IMR-90 (cell line): Measurements from ENCODE around the gene VPS37C. TPM values are rescaled to one million over a fixed set of nuclear protein-coding genes. Genes with fewer than 3 reads are reported as not detected.

Experiments used
- ATAC-seq: fragments of 200-7000 bp; cut with Tn5 transposase; 2 replicates; pipeline ENCODE4 v1.9.1; 2020; ENCODE audit warnings: low read depth, mild to moderate bottlenecking, moderate library complexity
- BruUV-seq: library from RNA; stranded (reverse); fragments of 400-500 nt; replicated peaks from 2 replicates; lab custom pipeline; 2021; lab: Mats Ljungman, UMichigan
- CTCF ChIA-PET: fragments of 300-600 bp; formaldehyde crosslinking; extraction: SDS; loops from one replicate; lab custom pipeline; 2021; ENCODE audit warnings: antibody characterized with exemption; lab: Yijun Ruan, JAX
- POLR2A ChIA-PET: fragments of 300-600 bp; sonication (Branson Sonifier 250); formaldehyde crosslinking; loops from one replicate; lab custom pipeline; 2022; ENCODE audit warnings: antibody characterized with exemption; ENCODE audit not compliant: unreplicated experiment; lab: Charles Lee
- DNase-seq: peaks from one replicate; pipeline ENCODE4 v3.0.0; 2013
- H2AFZ ChIP-seq: replicated peaks from 2 replicates; pipeline ENCODE3; 2013; ENCODE audit warnings: low read length, mild to moderate bottlenecking; ENCODE audit not compliant: poor library complexity
- H2AK5ac ChIP-seq: 2 replicates; pipeline ENCODE4 v1.6.1; 2013; ENCODE audit warnings: low read depth, low read length, inconsistent platforms
- H2AK9ac ChIP-seq: replicated peaks from 2 replicates; pipeline ENCODE3; 2013; ENCODE audit warnings: mild to moderate bottlenecking, low read depth, low read length, moderate library complexity; ENCODE audit not compliant: poor library complexity
- H2BK120ac ChIP-seq: 2 replicates; pipeline ENCODE4 v1.6.1; 2013; ENCODE audit warnings: low read depth, low read length, inconsistent platforms
- H2BK15ac ChIP-seq: 3 replicates; pipeline ENCODE4 v1.6.1; 2013; ENCODE audit warnings: low read depth, low read length, inconsistent platforms
- H2BK20ac ChIP-seq: 2 replicates; pipeline ENCODE4 v1.6.1; 2013; ENCODE audit warnings: low read depth, mild to moderate bottlenecking, inconsistent platforms, low read length, moderate library complexity
- H2BK5ac ChIP-seq: 2 replicates; pipeline ENCODE4 v1.6.1; 2013; ENCODE audit warnings: mild to moderate bottlenecking, low read depth, low read length, inconsistent platforms; ENCODE audit not compliant: poor library complexity, severe bottlenecking
- H3K14ac ChIP-seq: replicated peaks from 2 replicates; pipeline ENCODE4 v1.6.1; 2013; ENCODE audit warnings: low read depth, low read length, inconsistent platforms
- H3K18ac ChIP-seq: 2 replicates; pipeline ENCODE4 v1.6.1; 2013; ENCODE audit warnings: low read depth, low read length, control low read depth
- H3K23ac ChIP-seq: 2 replicates; pipeline ENCODE4 v1.6.1; 2013; ENCODE audit warnings: low read depth, low read length, inconsistent platforms
- H3K27ac ChIP-seq: 2 replicates; pipeline ENCODE4 v1.5.1; 2013; ENCODE audit warnings: mild to moderate bottlenecking, control low read depth, low read length; ENCODE audit not compliant: insufficient read depth
- H3K27me3 ChIP-seq: 2 replicates; pipeline ENCODE4 v1.6.1; 2013; ENCODE audit warnings: low read length; ENCODE audit not compliant: control insufficient read depth, insufficient read depth
- H3K36me3 ChIP-seq: 2 replicates; pipeline ENCODE4 v1.6.1; 2013; ENCODE audit warnings: low read length, mixed read lengths; ENCODE audit not compliant: control insufficient read depth, insufficient read depth
- H3K4ac ChIP-seq: 2 replicates; pipeline ENCODE4 v1.6.1; 2013; ENCODE audit warnings: low read depth, low read length, inconsistent platforms
- H3K4me1 ChIP-seq: 2 replicates; pipeline ENCODE4 v1.6.1; 2013; ENCODE audit warnings: low read length, mixed read lengths; ENCODE audit not compliant: control insufficient read depth, insufficient read depth
- H3K4me2 ChIP-seq: 2 replicates; pipeline ENCODE4 v1.6.1; 2013; ENCODE audit warnings: low read depth, mild to moderate bottlenecking, control low read depth, low read length, moderate library complexity
- H3K4me3 ChIP-seq: 2 replicates; pipeline ENCODE4 v1.5.1; 2013; ENCODE audit warnings: low read depth, mild to moderate bottlenecking, control low read depth, low read length, moderate library complexity; ENCODE audit not compliant: insufficient read depth
- H3K56ac ChIP-seq: 2 replicates; pipeline ENCODE4 v1.6.1; 2013; ENCODE audit warnings: low read length, inconsistent platforms; ENCODE audit not compliant: insufficient read depth; ENCODE audit errors: extremely low read depth
- H3K79me1 ChIP-seq, 2 experiments: 2 replicates each; pipeline ENCODE4 v1.6.1; 2013; ENCODE audit warnings: low read length in 2 of 2, inconsistent platforms in 1 of 2, low read depth in 1 of 2
- H3K9ac ChIP-seq: 2 replicates; pipeline ENCODE4 v1.6.1; 2013; ENCODE audit warnings: low read depth, low read length, control low read depth
- H3K9me1 ChIP-seq: 2 replicates; pipeline ENCODE4 v1.6.1; 2013; ENCODE audit warnings: low read length, inconsistent platforms; ENCODE audit not compliant: insufficient read depth
- H3K9me3 ChIP-seq: 2 replicates; pipeline ENCODE4 v1.6.1; 2013; ENCODE audit warnings: low read length; ENCODE audit not compliant: control insufficient read depth, insufficient read depth
- H4K20me1 ChIP-seq: 2 replicates; pipeline ENCODE4 v1.6.1; 2013; ENCODE audit warnings: low read length, inconsistent platforms; ENCODE audit not compliant: insufficient read depth
- H4K5ac ChIP-seq: 2 replicates; pipeline ENCODE4 v1.6.1; 2013; ENCODE audit warnings: mild to moderate bottlenecking, low read depth, low read length, control low read depth
- H4K8ac ChIP-seq, 2 experiments: 2 replicates each; pipeline ENCODE4 v1.6.1; 2013; ENCODE audit warnings: low read depth in 2 of 2, low read length in 2 of 2, control low read depth in 1 of 2, inconsistent platforms in 1 of 2
- H4K91ac ChIP-seq: 2 replicates; pipeline ENCODE4 v1.6.1; 2013; ENCODE audit warnings: low read depth, low read length, inconsistent platforms; ENCODE audit not compliant: insufficient read depth
- BHLHE40 ChIP-seq: fragments of 150-350 bp; IDR thresholded peaks from 2 replicates; pipeline ENCODE4 v1.6.1; 2016; ENCODE audit warnings: mild to moderate bottlenecking, low read depth, low read length
- CEBPB ChIP-seq: IDR thresholded peaks from 2 replicates; pipeline ENCODE4 v1.6.1; 2012; ENCODE audit warnings: low read depth, low read length, improper control_type of control experiment
- CHD1 ChIP-seq: IDR thresholded peaks from 2 replicates; pipeline ENCODE4 v1.6.1; 2012; ENCODE audit warnings: low read depth, low read length, improper control_type of control experiment
- FOS ChIP-seq: fragments of 150-350 bp; IDR thresholded peaks from 2 replicates; pipeline ENCODE4 v1.6.1; 2016; ENCODE audit warnings: low read depth, low read length
- MAFK ChIP-seq: IDR thresholded peaks from 2 replicates; pipeline ENCODE4 v1.6.1; 2012; ENCODE audit warnings: low read depth, low read length, improper control_type of control experiment
- MAZ ChIP-seq: IDR thresholded peaks from 2 replicates; pipeline ENCODE4 v1.6.1; 2012; ENCODE audit warnings: low read depth, mild to moderate bottlenecking, low read length, improper control_type of control experiment, moderate library complexity, borderline replicate concordance
- MXI1 ChIP-seq: IDR thresholded peaks from 2 replicates; pipeline ENCODE4 v1.6.1; 2012; ENCODE audit warnings: low read depth, mild to moderate bottlenecking, low read length, moderate library complexity, borderline replicate concordance
- NFE2L2 ChIP-seq: fragments of 150-350 bp; IDR thresholded peaks from 2 replicates; pipeline ENCODE4 v1.6.1; 2016; ENCODE audit warnings: low read depth, mild to moderate bottlenecking, low read length
- POLR2A ChIP-seq: IDR thresholded peaks from 2 replicates; pipeline ENCODE4 v1.6.1; 2012; ENCODE audit warnings: mild to moderate bottlenecking, low read depth, low read length
- RAD21 ChIP-seq: IDR thresholded peaks from 2 replicates; pipeline ENCODE4 v1.6.1; 2012; ENCODE audit warnings: low read length, improper control_type of control experiment
- RCOR1 ChIP-seq: IDR thresholded peaks from 2 replicates; pipeline ENCODE4 v1.6.1; 2012; ENCODE audit warnings: mild to moderate bottlenecking, low read length, improper control_type of control experiment; ENCODE audit not compliant: insufficient replicate concordance
- RFX5 ChIP-seq: IDR thresholded peaks from 2 replicates; pipeline ENCODE4 v1.8.0; 2012; ENCODE audit warnings: low read depth, mild to moderate bottlenecking, low read length, moderate library complexity
- SMC3 ChIP-seq: fragments of 150-350 bp; IDR thresholded peaks from 2 replicates; pipeline ENCODE4 v1.6.1; 2016; ENCODE audit warnings: low read depth, mild to moderate bottlenecking, antibody characterized with exemption, low read length, moderate library complexity
- WGBS, 2 experiments: methylation state at CpG; one replicate each; pipeline versions ENCODE4 v1.1.5 to v1.1.7; 2013; ENCODE audit warnings: missing lambda C conversion rate in 2 of 2; ENCODE audit not compliant: insufficient read length in 1 of 2; ENCODE audit errors: extremely low coverage in 2 of 2; 5-methylcytosine and 5-hydroxymethylcytosine counted together
- dilution Hi-C: fragments of 300-500 bp; cut with HindIII; formaldehyde crosslinking; loops from one replicate; pipeline ENCODE4 v1.14.3; 2018; ENCODE audit warnings: low sequenced_read_pairs; ENCODE audit not compliant: unreplicated experiment
- in situ Hi-C: fragments of 300-500 bp; cut with MboI; formaldehyde crosslinking; loops from 3 replicates; pipeline ENCODE4 v1.14.3; 2019; ENCODE audit warnings: low sequenced_read_pairs, inconsistent platforms, mixed read lengths
- intact Hi-C: fragments of 100-400 bp; cut with micrococcal nuclease; formaldehyde crosslinking; loops from 2 replicates; pipeline ENCODE4 v1.10.0; 2022
- polyA plus RNA-seq, 3 experiments: library from polyadenylated mRNA; depleted of rRNA; stranded (reverse); fragments of >200 nt; gene quantifications; 2 replicates each; pipeline ENCODE4 v1.2.3, GENCODE V29; 2012; ENCODE audit warnings: low replicate concordance in 1 of 3
- total RNA-seq: library from RNA; depleted of rRNA; stranded (reverse); fragments of >200 nt; gene quantifications from 2 replicates; pipeline ENCODE4 v1.2.3, GENCODE V29; 2012
- TF ChIP-seq, protein P1 (sequence below): conservative IDR thresholded peaks from 2 replicates; pipeline ENCODE4 v1.5.1; 2012; ENCODE audit warnings: mild to moderate bottlenecking, low read depth, low read length, improper control_type of control experiment
- TF ChIP-seq, protein P2 (sequence below): fragments of 150-350 bp; IDR thresholded peaks from 2 replicates; pipeline ENCODE4 v1.6.1; 2017; ENCODE audit warnings: mild to moderate bottlenecking, antibody characterized with exemption, low read length, low read depth
- TF ChIP-seq, protein P3 (sequence below): fragments of 150-350 bp; IDR thresholded peaks from 2 replicates; pipeline ENCODE4 v1.6.1; 2016; ENCODE audit warnings: low read depth, mild to moderate bottlenecking, low read length, moderate library complexity, borderline replicate concordance

The VPS37C gene
- total and polyA plus RNA-seq, 2 of the 4 experiments (the other 2 are of a cell fraction) = 3.2 to 13.2 TPM

DNA sequence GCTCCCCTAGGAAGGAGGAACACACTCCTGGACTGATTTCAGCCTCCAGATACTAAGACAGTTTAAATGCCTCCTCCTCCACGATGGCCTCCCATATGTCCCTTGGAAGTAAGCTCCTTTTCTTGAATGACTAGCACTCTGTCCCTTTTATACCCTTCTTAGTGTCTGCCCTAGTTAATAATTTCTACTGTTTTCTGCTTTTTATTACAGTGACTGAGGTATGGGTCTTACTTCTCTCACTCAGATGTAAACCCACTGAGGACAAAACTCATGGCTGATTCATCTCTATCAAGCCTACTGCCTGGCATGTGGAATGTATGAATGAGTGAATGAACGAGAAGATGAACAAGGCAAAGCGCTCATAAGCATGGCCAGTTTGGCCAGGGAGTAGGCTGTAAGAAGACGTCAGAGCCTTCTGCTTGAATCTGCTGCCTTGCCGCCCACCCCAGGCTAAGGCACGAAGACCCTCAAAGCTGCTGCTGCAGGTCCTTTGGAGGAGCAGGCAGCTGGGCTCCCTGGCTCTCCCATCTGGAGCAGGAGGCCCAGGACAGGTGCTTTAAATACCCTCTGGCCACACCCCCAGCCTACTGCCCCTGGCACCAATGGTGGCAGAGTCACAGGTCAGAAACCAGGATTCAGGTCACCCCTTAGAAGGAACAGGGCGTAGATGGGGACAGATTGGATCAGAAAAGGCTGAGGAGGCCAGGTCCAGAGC lies 33.9 kb upstream of the VPS37C start:
- H2AK5ac ChIP-seq = no peak overlapping the region
- dilution Hi-C loops = no loop called here
- no peak overlapping the region for H3K4me3 ChIP-seq
- no peaks in the 10 kb centered on the region for H3K9me1 ChIP-seq
- peaks cover 25% of the 10 kb centered on the region for H3K27me3 ChIP-seq
- no peak overlapping the region for H3K27ac ChIP-seq
- H2BK15ac ChIP-seq = no peak overlapping the region
- H3K79me1 ChIP-seq = no peaks in the 10 kb centered on the region
- DNase-seq (no peak), ATAC-seq (no peak)
- no peak overlapping the region for H2AFZ ChIP-seq
- intact Hi-C loops = no loop called here
- no peak overlapping the region for H2BK20ac ChIP-seq
- H4K8ac ChIP-seq = no peak overlapping the region
- POLR2A ChIA-PET = no interaction called here
- no peaks in the 10 kb centered on the region for H4K20me1 ChIP-seq
- 30% methylated on average over 2 of the region's 7 CpGs; no CpG with 5 or more reads in 1 of the 2 experiments for whole genome bisulfite sequencing, 2 experiments
- H3K36me3 ChIP-seq = no peaks in the 10 kb centered on the region
- H3K4me2 ChIP-seq = no peak overlapping the region
- no peak overlapping the region for H4K91ac ChIP-seq
- no peak overlapping the region for H3K14ac ChIP-seq
- no peak overlapping the region for H3K9ac ChIP-seq
- H4K5ac ChIP-seq = no peak overlapping the region
- H3K9me3 ChIP-seq = peaks cover 9% of the 10 kb centered on the region
- TF ChIP-seq MAFK (no peak), FOS (no peak), CEBPB (no peak), POLR2A (no peak), NFE2L2 (no peak), MXI1 (no peak), MAZ (no peak), CHD1 (no peak), RCOR1 (no peak), SMC3 (no peak), RAD21 (no peak), RFX5 (no peak), BHLHE40 (no peak)
- TF ChIP-seq, protein P1, sequence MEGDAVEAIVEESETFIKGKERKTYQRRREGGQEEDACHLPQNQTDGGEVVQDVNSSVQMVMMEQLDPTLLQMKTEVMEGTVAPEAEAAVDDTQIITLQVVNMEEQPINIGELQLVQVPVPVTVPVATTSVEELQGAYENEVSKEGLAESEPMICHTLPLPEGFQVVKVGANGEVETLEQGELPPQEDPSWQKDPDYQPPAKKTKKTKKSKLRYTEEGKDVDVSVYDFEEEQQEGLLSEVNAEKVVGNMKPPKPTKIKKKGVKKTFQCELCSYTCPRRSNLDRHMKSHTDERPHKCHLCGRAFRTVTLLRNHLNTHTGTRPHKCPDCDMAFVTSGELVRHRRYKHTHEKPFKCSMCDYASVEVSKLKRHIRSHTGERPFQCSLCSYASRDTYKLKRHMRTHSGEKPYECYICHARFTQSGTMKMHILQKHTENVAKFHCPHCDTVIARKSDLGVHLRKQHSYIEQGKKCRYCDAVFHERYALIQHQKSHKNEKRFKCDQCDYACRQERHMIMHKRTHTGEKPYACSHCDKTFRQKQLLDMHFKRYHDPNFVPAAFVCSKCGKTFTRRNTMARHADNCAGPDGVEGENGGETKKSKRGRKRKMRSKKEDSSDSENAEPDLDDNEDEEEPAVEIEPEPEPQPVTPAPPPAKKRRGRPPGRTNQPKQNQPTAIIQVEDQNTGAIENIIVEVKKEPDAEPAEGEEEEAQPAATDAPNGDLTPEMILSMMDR = no peak
- TF ChIP-seq, protein P2, sequence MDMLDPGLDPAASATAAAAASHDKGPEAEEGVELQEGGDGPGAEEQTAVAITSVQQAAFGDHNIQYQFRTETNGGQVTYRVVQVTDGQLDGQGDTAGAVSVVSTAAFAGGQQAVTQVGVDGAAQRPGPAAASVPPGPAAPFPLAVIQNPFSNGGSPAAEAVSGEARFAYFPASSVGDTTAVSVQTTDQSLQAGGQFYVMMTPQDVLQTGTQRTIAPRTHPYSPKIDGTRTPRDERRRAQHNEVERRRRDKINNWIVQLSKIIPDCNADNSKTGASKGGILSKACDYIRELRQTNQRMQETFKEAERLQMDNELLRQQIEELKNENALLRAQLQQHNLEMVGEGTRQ = no peak
- TF ChIP-seq, protein P3, sequence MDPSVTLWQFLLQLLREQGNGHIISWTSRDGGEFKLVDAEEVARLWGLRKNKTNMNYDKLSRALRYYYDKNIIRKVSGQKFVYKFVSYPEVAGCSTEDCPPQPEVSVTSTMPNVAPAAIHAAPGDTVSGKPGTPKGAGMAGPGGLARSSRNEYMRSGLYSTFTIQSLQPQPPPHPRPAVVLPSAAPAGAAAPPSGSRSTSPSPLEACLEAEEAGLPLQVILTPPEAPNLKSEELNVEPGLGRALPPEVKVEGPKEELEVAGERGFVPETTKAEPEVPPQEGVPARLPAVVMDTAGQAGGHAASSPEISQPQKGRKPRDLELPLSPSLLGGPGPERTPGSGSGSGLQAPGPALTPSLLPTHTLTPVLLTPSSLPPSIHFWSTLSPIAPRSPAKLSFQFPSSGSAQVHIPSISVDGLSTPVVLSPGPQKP = no peak
- H3K4ac ChIP-seq = no peak overlapping the region
- no TSS peak for BruUV-seq
- CTCF ChIA-PET = interaction anchor here (0.5 kb wide), 1 partner anchor 195 kb away, joined by 3 read pairs; no protein-coding TSS in a partner anchor
- no peaks in the 10 kb centered on the region for H3K4me1 ChIP-seq
- no peak overlapping the region for H3K56ac ChIP-seq
- H3K23ac ChIP-seq = no peak overlapping the region
- H3K18ac ChIP-seq = no peak overlapping the region
- in situ Hi-C loops = loop anchor here (5.0 kb wide), 1 partner anchor 62 kb away; no protein-coding TSS in a partner anchor
- no peak overlapping the region for H2BK5ac ChIP-seq
- no peak overlapping the region for H2BK120ac ChIP-seq
- H2AK9ac ChIP-seq = no peak overlapping the region
